ENCODE measurements around the gene TCF7.

TCF7 gene

DNA sequence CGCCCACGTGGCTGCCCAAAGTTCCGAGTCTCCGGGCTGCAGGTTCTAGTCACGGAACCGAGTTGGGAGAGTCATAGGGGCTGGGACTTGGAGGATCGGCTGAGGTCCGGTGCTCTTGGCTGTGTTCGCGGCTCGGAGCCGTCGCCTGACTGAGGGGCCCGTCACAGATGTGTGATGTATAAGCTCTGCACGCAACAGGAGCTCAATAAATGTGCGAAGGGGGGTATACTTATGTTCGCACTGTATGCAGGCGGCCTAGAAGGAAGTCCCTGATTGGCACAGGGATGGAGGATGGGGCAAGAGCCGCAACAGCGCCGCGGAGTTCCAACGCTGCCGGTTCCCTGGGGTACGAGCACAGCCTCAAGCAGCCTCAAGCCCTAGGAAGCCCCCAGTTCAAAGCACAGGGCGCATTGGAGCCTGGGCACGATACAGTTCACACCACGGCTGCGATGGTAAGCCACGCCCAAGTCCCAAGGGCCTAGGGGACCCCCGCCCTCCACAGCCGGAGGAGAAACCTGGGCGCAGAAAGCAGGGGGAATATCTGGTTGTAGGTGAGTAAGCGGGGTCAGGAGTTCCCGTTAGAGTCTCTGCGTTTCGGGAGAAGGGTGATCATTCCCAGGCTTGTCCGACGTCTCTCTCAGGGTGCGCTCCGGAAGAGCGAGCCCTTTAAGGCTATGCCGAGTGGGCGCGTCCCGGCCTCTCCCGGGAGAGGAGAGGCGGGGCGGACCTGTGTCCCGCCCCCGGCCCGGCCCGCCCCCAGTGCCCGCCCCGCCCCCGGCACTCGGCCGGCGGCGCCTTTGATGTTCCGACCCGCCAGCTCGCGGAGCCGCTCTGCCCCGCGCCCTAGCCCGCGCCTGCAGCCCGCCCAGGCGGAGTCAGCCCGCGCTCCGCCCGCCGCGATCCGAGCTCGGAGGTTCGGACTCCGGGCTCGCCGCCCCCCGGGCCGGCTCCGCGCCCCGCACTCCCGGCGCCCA is at the start of gene TCF7:
TSS of gene TCF7 (plus strand) at position 780 of the 974 bp plus-strand sequence. CDS start 226 bp downstream, outside the sequence.
- peak; percentile 75 for DNase-seq

DNA sequence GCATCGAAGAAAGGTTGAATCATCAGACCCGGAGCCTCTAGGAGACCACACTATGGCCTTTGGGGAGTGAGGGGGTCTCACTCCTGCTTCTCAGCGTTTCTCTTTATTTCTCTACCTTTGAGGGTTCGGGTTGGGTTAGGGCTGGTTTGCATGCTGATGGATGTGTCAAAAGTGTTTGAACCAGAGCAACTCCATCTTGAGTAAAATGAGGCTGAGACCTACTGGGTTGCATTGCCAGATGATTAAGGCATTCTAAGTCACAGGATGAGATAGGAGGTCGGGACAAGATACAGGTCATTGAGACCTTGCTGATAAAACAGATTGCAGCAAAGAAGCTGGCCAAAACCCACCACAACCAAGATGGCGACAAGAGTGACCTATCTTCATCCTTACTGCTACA is 44.9 kb upstream of the TCF7 start:
- DNase-seq: no peak

DNA sequence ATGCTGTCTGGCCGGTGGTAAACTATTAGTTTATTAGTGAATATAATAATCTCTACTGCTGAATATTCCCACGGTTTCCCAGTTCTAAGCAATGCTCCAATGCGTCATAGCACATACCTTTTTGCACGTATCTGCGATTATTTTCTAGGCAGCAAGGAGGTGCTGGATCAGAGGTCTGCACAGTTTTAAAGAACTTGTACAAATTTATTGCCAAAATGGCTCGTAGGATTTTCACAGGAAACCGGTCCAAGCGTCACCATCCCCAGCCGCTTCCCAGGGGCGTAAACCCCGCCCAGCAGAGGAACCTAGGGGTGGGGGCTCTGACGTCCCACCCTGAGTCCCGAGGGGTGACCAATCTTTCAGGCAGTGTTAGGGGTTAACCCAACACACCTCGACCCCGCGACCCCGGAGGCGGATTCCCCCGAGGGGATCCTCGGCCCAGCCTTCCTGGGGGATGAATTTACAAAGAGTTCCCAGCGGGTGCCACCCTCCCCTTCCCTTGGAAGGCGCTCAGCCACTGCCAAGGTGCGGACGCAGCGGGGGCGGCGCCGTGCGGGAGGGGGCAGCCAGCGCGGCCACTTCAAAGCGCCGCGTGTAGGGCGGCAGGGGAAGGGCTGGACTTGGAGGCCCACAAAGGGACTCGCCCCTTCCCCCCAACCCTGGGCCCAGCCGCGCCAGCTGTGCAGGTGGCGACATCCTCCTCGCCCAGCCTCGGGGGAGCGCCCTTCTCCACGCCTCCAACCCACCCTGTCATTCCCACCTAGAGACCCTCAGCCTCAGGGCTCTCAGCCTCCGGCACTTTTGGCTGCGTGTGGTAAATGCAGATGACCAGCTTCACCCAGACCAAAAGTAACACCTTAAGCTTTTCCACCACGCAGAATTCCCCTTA is 43.5 kb upstream of the TCF7 start:
- DNase-seq: peak; percentile 67

DNA sequence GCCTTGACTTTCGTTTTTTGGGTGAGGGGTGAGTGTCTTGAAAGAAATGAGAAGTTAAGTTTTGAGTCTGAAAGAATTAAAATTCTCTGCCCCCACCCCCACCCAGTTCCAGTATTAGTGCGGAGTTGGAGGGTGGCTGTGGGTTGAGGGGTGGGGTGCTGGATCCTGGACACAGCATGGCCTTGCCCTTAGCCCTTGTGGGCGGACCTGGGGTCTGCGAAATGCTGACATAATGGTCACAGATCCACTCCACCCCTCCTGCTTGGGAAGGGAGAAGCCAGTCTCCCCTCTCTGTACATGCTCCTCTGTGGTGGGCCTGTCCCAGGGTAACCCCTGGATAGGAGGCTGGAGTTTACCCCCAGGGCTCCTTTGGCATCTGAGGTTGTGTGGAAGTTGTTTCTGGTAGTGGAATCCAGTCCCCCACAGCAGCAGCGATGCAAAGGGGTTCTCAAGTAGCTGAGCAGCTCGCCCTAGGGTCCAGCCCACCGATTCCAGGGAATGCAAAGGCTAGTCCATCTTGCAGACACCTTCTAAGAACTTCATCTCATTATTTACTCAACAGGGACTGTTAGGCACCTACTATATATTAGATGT is 42.8 kb upstream of the TCF7 start:
- DNase-seq: peak; percentile 59

DNA sequence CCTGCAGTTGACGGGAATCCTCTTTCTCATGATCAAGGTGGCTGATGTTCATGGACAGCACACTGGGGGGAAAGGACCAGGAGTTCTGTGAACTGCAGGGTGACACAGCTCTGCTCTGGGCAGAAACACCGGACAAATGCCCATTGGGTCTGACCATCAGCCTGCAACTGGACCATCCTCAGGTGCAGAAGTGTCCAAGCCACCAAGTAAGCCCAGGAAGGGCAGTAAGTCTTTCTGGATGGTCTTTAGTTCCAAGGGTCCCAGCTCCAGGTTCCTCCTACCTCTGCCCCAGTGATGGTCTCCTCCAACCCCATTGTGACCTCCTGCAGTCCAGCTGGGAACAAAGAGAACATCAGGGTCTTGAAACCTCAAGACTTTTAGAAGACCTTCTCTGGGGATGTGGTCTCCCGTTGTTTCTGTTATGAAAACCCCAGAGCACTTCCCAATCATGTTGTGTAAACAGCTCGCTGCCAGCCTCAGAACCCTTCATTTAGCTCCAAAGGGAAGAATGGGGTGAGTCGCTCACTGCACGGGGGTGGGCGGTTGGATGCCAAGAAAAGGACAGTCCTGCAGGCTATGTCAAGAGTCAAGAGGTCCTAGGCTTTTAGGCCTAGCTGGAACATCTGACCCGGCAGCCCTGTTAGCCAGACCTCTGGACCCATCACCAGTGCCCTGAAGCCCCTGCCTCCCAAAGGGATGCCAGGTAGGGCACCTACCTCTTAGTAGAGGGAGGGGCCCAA is 41.8 kb upstream of the TCF7 start:
- DNase-seq: no peak

DNA sequence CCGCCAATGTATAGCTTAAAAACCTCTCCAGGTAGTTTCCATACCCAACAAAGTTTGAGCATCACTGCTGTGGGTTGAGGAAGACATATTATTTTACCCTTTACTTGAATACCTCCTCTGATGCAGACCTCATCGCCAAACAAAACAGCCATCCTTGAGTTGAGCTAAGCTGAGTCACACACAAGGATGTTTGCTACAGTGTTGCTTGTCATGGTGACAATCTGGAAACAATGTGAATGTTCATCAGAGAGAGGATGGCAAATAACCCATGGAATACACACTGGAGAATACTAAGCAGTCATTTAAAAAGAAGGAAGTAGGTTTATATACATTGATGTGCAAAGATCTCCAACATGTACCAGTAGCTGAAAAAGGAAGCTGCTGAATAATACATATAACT is 41.1 kb upstream of the TCF7 start:
- DNase-seq: no peak

DNA sequence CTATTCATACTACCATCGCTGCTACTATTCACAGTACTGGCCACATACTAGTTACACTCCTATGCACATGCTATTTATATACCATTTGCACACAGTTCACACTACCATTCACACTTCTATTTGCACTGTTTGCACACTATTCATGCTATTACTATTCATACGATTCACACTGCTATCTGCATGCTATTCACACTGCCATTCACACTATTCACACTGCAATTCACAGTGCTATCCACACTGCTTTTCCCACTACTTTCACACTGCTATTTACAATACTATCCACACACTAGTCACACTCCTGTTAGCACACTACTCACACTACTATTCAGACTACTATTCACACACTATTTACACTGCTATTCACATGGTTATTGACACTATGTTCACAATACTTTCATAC is 39.4 kb upstream of the TCF7 start:
- DNase-seq: no peak

DNA sequence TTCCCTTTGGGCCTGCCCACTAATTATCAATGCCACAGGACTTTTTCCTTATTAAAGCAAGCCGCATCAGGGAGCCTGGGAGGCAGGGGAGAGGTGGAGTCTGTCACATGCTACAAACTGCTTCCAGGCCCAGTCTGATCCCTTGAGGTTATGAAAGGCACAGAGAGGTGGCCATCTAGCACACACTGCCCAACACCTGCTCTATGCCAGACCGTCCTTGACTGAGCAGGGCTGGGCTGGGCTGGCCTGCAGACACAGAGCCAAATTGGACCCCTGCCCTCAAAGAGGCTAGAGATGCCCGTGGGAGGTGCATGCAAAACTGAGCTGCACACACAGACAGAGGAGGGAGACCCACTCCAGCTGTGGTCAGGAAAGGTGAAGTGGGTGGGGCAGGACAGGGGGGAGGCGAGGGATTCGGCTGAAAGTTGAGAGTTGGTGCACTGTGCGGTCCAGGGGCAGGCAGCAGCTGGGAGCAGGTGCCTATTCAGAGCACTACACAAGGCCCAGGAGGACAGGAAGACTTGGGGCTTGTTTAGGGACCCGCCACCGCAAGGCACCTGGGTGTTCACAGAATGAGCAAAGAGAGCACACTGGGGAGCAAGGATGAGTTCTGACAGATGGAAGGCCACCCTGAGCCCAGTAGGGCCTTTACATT is 36.4 kb upstream of the TCF7 start:
- no peak for DNase-seq

DNA sequence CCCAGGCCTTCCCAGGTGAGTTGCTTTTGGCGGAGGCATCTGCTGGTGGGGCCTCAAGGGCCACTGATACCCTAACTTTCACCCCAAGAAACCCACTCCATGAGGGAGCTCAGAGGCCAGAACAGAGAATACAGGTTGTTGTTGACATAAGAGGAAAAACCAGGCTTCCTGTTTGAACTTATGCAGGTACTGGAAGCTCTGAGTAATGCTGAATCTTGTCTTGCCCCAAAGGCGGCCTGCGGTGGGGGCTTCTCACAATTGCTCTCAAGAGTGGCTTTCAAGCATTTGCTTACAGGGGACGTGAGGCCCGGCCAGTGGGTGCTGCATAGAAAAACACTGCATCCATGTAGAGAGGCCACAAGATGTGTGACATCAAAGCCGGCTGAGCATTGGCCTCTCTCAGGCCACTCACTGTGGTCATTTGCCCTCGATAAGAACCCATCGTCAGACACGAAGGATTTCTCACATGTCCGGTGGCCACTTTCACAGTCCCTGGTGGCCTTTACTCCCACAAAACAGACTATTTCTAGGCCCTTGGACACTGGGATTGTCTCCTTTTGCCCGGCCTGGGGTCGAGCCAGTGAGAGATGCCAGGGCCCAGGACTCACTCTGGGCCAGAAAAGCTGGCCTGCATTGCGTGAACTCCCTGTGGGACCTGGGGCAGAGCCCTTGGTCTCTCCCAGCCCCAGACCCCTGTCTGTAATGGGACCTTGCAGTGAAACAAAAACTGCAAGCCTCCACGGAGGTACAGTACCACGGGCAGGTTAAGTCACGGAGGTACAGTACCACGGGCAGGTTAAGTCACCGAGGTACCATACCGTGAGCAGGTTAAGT is 34.5 kb upstream of the TCF7 start:
- DNase-seq: peak; percentile 83

DNA sequence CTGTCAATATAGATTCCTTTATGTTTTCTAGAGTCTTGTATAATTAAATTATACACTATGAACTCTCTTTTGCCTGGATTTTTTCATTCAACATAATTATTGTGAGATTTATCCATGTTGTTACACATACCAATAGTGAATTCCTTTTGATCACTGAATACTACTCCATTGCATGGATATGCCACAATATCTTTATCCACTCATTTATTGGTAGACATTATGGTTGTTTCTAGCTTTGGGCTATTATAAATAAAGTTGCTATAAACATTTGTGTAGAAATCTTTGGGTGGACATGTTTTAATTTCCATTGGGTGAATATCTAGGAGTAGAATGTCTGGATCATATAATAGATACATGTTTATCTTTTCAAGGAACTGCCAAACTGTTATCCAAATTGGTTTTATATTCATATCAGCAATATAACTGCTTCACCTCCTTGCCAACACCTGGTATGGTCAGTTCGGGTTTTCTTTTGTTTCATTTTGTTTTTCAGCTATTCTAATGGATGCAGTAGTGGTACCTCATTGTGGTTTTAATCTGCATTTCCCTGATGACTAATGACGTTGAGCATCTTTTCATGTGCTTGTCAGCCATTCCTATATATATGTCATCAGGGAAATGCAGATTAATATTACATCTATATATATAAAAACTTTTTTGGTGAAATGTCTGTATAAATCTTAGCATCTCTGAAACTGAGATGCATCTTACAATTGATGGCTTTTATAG is 32.1 kb upstream of the TCF7 start:
- no peak for DNase-seq

DNA sequence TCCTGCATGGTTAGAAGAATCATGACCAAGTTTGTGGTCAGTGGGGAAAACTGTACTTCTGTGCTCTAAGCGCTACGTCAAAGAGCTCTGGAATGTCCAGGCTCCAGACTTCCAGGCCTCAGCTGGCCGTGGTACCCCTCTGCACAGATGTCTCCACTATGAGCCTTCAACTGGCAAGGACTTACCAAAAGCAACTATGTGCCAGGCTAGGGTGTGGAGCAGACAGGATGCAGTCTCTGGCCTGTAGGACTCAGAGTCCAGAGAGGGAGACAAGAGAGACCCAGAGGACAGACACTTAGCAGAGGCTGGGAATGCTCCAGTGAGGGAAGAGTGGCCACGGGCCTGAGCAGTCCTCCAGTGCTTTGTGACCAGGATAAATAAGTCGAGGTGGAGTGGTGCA is 31.0 kb upstream of the TCF7 start:
- DNase-seq: no peak

DNA sequence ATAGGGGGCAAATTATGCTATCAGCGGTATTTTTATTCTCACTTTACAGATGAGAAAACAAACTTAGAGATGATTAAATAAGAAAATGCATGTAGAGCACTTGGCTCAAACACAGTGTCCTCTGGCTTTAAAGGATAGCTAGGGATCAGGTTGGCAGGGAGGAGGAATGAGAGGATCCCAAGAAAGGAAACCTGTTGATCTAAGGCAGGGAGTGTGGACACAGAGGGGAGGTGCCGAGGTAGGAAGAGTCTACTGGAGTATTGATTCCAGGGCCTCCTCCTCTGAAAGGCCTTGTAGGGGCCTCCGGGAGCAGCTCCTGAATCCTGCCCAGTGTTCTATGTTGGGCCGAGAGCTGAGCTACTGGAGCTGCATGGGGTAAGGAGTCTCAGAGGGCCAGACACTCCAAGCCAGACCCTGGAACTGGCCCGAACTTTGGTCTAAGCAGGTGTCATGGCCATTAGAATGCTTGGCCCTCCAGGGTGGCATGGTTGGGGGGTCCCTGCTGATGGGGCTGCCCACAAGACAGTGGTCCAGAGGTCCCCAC is 30.4 kb upstream of the TCF7 start:
- DNase-seq: no peak

DNA sequence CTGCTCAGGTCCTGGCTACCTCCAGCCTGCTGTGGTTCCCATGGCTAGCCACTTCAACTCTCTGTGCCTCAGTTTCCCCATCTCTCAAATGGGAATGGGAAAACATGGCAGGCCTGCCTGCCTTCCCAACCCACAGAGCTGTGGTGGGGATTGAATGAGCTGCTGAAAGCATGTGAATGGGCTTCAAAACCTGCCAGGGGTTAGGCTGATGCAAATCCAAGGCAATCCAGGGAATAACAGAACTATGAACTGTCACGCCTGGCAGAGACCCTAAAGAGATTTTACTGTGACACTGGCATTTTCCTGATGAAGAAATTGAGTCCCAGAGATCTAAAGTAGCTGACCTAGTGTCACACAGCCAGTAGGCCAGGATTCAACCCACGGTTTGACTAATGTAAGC is 29.9 kb upstream of the TCF7 start:
- DNase-seq: no peak

DNA sequence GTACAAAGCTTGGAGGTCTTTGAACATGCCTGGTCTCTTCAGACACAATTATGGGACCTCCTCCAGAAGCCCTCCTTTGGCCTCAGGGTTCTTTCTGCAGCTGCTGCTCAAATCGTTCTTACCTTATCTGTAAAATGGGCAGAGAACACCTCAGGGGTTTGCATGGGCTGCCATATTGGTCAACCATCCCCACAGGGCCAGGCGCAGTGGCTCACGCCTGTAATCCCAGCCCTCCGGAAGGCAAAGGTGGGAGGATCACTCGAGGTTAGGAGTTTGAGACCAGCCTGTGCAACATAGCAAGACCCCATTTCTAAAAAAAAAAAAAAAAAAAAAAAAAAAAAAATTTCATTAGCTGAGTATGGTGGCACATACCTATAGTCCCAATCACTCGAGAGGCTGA is 29.1 kb upstream of the TCF7 start:
- no peak for DNase-seq

DNA sequence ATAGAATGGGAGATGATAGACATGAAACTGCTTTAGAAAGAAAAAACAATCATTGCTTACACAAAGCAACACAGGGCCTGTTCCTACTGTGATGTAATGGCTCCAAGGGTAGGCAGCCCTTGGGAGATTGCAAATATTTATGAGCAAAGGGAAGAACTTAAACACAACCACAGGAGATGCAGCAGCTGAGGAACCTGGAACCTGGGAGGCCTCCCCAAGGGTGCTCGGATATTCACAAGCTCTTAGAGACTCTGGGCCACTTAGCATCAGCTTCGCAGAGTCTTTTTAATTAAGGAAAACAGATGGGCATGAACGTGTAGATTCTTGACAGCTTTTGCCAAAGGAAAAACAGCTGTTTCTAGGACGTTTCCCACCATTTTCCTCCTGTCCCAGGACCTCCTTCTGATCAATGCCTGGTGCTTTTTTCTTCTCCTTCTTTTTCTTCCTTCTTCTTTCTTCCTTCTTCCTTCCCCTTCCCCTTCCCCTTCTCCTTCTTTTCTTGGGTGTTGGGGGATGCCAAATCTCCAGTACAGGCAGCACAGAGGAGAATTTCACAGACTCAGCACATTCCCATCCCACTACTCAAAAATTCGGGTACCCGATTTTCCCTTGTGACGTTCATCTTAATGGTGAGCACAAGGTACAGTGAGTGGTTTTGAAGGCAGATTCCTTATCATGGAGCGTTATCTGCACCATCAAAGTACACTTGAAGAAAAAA is 28.1 kb upstream of the TCF7 start:
- DNase-seq: no peak

DNA sequence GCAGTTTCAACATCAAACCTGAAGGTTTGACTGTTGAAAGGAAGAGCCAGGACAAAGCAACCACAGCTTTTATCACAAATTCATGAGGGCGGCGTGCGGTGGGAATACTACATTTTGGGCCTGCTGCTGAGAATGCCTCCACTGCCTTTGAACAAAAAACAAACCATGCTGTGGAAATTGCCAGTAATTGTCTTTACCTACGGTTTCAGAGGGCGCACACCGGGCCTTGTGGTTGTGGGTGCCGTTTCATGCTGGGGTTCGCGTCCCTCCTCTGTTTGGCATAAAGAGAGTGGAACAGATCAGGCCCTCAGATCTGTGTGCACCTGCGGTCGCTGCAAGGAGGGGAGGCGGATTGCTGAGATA is 27.6 kb upstream of the TCF7 start:
- peak; percentile 84 for DNase-seq

DNA sequence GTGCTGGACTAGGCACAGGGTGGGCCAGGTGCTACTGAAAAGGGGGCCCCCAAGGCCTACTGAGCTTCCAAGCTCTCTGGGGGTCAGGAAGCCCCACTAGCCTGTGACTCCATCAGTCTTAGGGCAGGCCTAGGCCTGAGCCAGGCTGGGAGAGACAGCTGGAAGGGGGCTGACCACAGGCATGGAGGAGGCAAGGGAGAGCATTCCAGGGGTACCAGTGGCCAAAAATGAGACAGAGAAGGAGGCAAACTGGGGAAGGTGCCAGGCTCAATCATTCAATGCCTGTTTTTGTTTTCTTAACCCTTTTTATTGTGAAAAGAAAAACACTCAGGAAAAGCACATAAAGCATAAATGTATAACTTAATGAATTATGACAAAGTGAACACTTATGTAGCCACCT is 26.2 kb upstream of the TCF7 start:
- no peak for DNase-seq

DNA sequence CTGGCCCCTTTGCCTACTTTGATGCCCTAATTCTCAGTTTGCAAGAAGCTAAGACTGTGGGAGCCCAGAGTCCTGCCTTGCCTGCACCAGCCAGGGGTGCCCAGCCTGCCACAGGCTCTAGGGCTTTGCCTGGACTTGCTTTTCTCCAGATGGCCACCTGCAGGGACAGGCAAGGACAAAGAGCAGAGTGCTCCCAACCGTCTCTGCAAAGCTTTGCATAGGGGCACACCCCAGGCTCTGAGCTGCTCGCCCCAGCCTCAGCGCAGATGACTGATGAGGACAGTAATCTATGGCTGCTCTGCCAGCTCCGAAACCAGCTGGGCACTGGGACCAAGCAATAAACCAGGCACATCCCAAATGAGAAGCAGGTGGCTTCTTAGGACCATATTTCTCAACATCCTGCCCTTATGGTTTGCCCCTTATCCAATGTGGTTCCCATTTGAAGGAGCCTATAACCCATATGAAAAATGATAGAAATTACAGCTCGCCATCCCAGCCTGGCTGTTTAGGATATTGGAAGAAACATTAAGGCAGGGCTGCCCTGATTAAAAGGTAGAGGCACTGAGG is 25.4 kb upstream of the TCF7 start:
- no peak for DNase-seq

DNA sequence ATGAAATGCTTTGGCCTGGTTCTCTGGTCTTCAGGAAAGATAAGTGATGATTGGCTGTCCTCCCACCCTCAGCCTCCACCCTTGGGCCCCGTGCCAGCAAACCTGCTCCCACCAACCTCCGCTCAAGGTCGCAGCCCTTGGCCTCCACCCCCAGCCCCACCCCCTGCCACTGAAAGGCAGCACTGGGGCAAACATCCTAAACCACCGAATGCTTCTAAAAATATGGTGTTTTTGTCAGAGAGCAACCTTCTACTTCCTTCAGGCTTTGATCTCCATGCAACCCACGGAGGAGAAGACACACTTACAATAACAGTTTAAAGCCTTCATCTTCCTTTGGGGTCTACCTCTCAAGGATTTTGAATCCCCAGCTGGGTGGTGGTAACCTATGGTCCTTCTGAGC is 24.0 kb upstream of the TCF7 start:
- DNase-seq: no peak

Measured in stimulated activated CD8-positive, alpha-beta memory T cell treated with anti-CD3 and anti-CD28 coated beads, Interleukin-4, amount 100 ng/mL, for 48 hours (primary cell).